ENCODE data around the gene IMMP2L.
A peak's percentile ranks its signal among the peaks of the same experiment; 100 is the strongest.
"Not testable (repeated sequence)": the region's sequence is repeated elsewhere in the genome, so short reads cannot be mapped to it uniquely, and the experiment has no call there.

Gene IMMP2L

DNA sequence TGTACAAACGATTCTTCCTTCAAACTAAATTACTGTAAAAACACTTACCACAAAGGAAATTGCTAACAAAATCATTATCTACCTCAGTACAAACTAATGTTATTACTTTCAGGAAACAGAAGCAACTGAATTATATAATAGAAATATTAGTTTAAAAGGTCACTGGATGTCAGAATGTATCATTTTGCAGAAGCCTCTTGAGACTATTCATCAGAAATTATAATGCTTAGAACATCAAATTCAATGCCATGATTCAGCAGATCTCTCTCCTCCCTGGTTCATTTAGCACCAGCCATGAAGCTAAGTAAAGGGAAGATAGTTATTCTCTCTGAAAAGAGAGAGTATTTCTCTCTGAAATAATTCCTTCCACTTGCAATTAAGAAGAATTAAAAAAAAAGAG is 223.3 kb downstream of the IMMP2L start:
- no peak for DNase-seq (ENCODE audit: low spot score)

DNA sequence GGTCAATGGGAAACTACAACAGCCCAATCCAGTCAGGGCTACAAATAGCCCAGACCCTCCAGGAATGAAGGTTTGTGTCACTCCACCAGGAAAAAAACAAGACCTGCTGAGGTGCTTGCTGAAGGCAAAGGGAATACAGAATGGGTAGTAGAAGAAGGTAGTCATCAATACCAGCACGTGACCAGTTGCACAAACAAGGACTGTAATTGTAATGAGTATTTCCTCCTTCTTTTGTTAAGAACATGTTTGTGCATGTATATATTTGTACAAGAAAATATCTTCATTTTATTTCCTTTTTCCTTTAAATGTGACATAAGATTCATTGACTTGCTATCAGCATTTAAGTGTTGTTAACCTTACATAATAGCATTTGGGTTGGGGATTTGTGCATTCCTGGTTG is 229.3 kb downstream of the IMMP2L start:
- no peak for DNase-seq (ENCODE audit: low spot score)

DNA sequence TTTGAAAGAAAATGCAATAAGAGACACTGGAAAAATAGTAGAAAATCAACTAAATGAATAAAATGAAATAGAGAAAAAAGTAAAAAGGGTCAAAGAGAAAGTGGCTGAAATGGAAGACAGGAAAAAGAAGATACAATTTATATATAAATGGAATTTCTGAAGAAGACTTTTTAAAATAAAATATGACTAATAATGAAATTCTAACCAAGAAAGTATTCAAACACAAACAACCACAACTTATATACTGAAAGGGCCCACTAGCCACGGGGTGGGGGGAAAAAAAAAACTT is 232.1 kb downstream of the IMMP2L start:
- DNase-seq (ENCODE audit: low spot score), result no peak

DNA sequence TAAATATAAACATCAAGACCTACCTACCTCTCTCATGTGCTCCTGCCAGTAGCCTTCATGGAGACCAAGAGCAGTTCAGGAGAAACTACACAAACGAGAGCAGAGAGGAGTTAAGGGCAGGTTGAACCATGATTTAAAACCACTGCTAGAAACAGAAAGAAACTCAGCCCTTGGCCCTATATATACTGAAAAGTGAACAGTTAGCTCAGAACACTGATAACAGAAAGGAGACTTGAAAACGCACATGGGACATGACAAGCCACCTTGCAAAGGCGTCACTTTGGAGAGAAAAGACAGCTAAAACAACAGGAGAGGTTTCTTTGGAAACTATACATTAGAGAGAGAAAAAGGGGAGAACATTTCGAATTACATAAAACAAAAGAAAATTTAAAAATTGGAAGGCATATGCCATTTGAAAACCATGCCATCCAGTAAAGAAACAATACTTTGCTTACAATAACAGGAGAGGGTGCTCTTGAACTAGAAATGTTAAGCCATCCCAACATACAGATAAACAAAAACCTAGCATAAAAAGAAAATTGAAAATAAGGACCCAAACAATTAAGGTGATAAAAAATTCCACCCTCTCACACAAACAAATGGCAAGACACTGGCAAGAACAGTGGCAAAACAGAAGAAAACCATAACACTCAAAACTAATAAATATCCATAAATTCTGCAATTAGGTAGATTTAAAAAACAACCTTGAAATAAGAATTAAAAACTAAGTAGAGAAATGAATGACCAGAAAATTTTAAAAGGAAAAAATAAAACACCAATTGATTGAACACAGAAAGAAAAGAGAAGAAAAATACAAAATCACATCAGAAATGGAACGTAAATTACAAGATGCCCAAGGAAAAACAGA is 232.7 kb downstream of the IMMP2L start:
- no peak for DNase-seq (ENCODE audit: low spot score)

DNA sequence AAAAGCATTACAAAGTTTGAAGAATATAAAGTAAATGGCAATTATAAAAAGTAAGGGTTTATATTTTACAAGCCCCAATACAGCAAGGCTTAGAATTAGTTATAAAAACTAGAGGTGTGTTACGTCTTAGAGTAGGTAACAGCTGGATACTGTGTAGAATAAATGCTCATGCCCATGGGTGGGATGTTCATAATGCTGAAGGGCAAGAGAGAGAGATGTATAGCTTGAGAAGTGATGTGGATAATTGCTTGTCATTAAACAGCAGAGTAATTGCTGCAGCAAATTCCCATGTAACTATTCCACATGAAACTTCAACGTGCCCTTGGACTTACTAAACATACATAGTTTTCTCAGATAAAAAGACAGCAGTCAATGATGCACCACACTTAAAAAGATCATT is 233.8 kb downstream of the IMMP2L start:
- no peak for DNase-seq (ENCODE audit: low spot score)

DNA sequence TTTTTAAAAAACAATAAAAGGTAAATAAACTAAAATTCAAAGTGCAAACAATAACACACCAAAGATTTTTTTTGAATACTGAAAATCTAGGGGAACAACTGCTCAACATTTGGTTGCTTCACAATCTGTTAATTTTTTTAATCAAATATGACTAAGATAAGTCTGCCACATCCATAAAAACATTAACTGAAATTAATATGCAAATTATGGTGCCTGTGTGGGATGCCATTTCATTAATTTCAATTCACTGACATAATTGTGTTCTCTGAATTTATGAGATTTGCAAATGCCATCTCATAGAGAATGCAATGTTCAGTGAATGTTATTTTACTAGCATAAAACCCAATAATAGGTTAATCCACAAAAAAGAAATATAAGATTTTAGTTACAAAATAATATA is 237.5 kb downstream of the IMMP2L start:
- DNase-seq (ENCODE audit: low spot score), result no peak

DNA sequence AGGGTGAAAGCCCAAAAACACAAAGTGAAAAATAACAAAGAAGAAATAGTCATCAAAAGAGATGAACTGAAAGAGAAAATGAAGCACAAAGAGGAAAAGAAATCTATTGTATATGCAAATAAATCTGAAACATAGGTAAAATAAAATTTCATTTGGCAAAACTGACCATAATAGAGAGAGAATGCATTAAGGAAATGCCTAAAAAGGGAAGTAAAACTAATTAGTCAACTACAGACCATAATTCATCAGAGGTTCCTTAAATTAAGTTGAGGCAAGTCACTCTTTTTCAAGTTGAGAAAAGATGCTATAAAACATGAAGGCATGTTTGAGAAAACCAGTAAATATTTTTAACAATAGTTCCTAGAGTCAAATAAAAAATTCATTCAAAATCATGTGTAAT is 238.1 kb downstream of the IMMP2L start:
- no peak for DNase-seq (ENCODE audit: low spot score)

DNA sequence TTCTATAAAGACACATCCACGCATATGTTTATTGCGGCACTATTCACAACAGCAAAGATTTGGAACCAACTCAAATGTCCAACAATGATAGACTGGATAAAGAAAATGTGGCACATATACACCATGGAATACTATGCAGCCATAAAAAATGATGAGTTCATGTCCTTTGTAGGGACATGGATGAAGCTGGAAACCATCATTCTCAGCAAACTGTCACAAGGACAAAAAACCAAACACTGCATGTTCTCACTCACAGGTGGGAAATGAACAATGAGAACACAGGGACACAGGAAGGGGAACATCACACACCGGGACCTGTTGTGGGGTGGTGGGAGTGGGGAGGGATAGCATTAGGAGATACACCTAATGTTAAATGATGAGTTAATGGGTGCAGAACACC is 238.6 kb downstream of the IMMP2L start:
- DNase-seq (ENCODE audit: low spot score), result not testable (repeated sequence)

DNA sequence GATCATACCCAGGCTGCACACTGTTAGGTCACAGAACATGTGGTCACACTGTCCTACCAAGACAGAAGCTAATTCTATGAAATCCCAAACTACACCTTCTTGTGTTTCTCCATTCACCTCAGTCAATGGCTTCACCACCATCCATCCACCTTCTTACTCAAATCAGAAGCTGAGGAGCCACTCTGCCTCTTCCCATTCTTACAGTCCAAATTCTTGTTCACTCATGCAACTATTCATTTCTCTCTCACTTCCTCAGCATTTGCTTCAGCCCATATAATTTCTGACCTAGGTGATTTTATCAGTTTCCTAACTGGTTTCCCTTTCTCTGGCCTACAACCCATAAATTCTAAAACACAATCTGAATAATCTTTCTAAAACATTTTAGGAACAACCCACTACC is 242.2 kb downstream of the IMMP2L start:
- peak; percentile 6 for DNase-seq (ENCODE audit: low spot score)

DNA sequence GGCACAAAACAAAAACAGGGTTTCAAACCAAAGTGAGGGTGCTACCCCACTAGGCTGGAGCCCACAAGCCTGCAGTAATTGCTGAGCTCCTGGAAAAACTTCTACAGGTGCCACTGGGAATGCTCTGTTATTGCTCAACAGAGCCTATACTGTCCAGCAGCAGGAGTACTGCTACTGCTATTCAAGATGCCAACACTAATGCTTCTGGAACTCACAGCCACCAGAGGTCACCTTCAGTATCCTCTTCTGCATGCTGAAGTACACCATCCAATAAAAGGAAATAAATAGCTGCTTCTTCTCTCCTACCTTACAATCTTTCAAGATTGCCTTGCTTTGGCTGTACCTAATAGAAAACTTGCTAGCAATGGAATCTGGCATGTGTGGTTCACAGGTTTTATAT is 249.3 kb downstream of the IMMP2L start:
- DNase-seq (ENCODE audit: low spot score), result no peak

DNA sequence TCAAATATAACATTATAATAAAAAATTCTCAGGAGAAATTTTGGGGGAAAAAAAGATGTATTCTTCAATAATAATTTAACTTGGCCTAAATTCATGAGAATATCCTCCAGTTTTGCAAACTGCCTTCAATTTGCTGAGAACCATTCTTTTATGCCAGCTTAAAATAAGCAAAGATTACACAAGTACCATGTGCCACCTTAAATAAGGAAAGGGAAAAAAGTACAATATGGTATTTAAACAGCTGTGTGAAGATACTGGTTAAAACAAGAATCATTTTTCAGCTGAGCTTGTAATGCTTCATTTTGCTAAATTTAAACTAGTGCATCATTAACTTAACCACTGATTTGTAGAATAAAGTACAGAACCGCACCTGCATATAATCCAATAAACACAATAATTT is 253.6 kb downstream of the IMMP2L start:
- no peak for DNase-seq (ENCODE audit: low spot score)

DNA sequence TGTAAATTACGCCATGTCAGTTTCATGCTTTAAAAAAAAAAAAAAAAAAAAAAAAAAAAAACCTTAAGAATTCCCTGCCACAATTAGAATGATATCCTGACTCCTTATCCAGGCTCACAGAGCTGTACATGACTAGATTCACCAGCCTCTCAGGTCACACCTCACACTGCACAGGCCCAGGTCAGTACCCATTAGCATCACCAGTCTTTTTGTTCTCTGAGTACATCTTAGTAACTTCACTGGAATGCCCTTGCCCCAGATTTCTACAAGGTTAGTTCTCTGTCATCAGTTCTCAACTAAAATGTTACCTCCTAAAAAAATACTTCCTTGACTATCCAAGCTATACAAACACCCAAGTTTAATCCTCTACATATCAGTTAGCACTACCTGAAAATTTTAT is 260.4 kb downstream of the IMMP2L start:
- no peak for DNase-seq (ENCODE audit: low spot score)

DNA sequence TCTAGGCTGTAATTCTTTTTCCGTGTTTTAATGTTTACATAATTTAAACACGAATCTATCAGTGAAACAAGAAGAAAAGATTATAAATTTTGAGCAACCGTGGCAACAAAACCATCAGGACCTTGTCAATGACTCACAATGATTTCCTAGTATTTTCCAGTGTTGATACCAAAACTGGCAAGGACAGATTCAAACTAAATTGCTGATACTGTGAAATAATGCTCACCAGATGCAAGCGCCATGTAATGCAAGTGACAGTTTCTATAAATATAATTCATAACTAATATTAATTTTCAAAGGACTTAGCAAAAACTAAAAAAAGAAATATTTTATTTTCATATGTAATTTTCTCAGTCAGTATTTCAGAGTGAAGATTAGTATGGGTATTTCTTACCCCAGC is 267.8 kb downstream of the IMMP2L start:
- no peak for DNase-seq (ENCODE audit: low spot score)

DNA sequence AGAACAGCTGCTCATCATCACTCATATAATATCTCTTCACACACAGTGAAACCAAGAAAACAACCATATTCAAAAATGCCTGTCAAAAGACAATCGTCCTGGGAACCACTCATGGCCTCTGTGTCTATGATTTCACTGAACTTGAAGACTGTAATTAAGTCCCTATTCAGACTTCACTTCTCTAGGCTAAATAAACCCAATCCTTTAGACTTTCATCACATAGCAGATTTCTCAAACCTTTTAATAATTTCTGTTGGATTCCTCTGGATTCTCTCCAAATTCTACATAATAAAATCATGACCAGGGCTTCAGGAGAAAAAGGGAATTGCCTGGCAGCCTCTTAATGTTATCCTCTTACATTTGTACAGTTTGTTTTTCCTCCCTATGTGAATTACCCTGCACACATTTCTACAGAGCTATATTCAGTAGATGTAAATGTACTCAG is 270.2 kb downstream of the IMMP2L start:
- no peak for DNase-seq (ENCODE audit: low spot score)

DNA sequence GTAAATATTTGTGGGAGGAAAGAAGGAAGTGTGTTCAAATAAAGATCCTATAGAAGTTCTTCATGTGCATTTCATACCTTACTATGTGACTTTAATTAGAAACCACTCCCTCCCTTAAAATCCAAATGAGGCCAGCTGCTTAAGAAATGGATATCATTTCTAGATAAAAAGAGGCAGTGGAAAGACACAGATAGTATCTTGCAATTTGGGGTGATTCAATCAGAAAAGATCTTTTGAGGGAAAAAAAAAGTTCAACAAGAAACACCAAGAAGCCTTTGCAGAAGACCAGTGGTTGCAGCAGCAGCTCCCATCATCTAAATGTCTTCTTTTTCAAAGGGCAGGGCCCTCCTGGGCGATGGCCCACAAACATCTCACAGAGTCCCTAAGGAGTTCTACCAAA is 271.3 kb downstream of the IMMP2L start:
- DNase-seq (ENCODE audit: low spot score), result no peak

DNA sequence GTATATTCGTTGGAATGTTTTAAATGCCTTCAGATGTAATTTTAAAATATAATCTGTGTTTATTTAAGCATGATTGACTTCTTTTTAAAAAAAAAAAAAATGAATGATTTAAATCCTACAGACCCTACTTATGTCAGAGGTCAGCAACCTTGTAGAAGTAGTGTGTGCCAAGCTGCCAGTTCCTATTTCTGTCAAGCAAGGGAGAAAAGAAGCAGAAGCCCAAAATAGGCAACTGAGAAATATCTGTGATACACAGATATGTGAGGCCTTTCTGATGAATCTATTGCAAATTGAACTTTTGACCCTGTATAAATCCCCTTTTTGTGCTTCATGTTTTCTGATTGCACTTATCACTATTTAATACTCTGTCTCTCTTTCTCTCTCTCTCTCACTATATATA is 271.9 kb downstream of the IMMP2L start:
- no peak for DNase-seq (ENCODE audit: low spot score)

DNA sequence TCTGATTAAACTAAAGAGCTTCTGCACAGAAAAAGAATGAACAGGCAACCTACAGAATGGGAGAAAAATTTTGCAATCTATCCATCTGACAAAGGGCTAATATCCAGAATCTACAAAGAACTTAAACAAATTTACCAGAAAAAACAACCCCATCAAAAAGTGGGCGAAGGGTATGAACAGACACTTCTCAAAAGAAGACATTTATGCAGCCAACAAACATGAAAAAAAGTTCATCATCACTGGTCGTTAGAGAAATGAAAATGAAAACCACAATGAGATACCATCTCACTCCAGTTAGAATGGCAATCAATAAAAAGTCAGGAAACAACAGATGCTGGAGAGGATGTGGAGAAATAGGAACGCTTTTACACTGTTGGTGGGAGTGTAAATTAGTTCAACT is 273.9 kb downstream of the IMMP2L start:
- not testable (repeated sequence) for DNase-seq (ENCODE audit: low spot score)

DNA sequence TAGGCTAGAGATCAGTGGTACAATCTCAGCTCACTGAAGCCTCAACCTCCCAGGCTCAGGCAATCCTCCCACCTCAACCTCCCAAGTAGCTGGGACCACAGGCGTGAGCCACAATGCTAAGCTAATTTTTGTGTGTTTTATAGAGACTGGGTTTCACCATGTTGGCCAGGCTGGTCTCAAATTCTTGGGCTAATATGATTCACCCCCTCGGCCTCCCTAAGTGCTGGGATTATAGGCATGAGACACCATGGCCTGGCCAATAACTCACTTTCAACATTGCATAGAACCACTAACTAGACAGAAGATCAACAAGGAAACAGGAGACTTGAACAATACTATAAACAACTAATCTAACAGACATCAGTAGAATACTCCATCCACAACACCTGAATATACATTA is 279.7 kb downstream of the IMMP2L start:
- no peak for DNase-seq (ENCODE audit: low spot score)

DNA sequence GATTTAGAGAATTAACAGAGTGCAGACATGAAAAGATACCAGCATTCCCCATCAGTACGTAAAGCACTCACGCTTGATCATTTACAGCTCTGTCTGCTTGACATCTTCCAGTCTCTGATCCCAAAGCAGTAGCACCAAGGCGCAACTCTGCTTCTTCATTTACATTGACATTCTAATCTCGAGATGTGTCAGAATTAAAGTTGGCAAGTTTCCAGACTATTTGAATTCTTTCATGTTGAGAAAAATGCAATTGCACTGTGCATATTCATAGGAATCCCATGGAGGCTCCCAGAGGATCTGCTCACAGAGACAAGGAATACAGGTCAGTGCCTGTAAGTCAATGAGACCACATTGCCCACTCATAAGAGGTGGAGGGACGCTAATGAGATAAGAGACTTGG is 287.4 kb downstream of the IMMP2L start:
- DNase-seq (ENCODE audit: low spot score), result no peak

DNA sequence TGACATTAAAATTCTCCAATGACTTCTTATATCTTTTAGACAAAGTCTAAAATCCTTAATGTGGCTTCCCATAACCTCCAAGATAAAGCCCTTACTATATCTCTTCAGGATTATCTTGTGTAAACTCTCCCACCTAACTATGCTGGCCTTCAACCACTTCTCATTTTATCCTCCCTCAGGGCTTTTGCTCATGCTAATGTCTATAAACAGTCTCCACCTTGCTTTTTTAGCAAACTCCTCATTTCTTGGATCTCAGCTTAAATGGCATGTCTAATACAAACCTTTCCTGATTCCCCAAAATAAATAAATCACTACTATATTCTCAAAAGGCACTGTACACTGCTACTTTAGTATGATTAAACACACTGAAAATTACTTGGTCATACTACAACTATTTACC is 290.2 kb downstream of the IMMP2L start:
- DNase-seq (ENCODE audit: low spot score), result no peak

DNA sequence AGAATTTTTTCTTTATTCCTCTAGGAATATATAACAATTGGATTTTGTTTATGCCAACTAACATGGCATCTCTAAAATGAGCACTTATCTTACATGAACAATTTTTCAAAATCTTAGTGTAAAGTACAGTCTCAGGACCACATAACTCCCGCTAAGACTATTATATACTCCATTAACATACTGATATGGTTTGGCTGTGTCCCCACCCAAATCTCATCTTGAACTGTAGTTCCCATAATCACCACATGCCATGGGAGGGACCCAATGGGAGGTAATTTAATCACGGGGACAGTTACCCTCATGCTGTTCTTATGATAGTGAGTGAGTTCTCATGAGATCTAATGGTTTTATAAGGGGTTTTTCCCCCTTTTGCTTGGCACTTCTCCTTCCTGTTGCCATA is 291.5 kb downstream of the IMMP2L start:
- DNase-seq (ENCODE audit: low spot score), result not testable (repeated sequence)

DNA sequence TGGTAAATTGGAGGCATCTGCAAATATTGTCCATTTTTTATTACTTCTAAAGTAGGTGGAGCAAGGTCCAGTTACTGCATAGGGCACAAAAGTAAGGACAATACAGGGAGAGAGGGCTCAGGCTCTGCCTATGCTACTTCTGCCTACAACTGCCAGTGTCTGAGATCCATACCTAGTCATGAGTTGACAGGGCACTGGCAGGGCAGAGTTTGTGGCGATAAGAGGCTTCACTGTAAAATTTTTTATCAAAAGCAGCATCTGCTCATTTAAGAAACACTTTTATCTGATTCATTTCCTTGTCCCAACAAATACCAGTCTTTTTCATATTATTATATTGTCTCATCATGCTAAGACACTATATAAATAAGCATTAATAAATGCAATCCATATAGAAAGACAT is 293.4 kb downstream of the IMMP2L start:
- no peak for DNase-seq (ENCODE audit: low spot score)

DNA sequence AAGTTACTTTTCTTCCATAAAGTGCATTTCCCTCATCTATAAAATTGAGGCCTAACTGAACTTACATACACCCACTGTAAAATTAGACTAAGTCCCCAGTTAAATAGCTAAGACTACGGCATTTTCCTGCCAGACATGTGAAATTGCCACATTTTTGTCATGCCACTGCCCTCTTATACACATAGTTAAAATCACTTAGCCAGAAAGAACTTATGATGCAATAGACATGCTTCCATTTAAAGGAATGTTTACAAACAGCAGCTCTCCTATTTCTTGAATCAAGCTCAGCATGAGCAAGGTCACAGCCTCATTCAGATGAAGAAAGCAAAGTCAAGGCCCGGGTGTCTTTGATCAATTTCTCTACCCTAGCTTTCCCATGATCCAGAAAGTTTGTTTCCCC is 295.7 kb downstream of the IMMP2L start:
- no peak for DNase-seq (ENCODE audit: low spot score)

DNA sequence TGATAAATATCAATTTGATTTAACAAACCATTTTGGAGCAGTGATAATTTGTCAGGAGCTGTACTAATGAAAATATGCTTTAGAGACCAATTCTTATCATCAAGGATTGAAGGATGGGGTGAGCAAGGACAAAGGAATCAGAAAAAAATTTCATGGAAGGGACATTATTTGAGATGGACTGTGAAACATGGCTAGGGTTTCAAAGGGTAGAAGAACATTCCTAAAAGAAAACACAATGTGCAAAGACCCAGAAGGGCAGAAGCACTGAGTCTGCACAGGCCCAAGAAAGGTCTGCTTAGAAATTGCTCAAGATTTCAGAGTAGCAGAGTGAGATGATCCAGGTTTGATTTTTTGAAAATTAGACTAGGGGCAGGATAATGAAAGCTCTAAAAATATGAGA is 296.9 kb downstream of the IMMP2L start:
- no peak for DNase-seq (ENCODE audit: low spot score)

DNA sequence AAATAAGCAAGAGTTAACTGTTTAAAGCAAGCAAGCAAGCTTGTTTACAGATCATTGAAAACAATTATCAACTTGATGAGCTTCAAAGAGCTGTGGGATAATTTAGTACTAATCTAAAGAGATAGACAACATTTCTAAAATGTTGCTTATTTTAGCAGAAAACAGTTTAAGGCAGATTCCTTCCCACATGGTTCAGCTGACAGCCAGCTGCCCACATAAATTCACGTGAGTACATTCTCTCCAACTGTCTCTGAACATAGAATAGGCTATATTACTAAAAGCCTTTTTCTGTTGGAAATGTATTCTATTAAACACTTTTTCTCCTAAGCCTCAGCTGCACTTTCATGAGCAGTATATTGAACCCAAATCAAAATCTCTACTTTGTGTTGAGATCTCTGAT is 297.3 kb downstream of the IMMP2L start:
- DNase-seq (ENCODE audit: low spot score), result no peak

Data from activated CD4-positive, alpha-beta T cell treated with anti-CD3 and anti-CD28 coated beads, Interleukin-2, Interleukin-4, amounts not matched to agents 100 ng/mL and 50 ng/mL, durations not matched to agents 16 hours and 8 hours (primary cell).